Stimulated activated CD8-positive, alpha-beta memory T cell treated with anti-CD3 and anti-CD28 coated beads, Interleukin-7, amount 100 ng/mL, for 1 hour (primary cell): ENCODE results near the gene ALDH16A1.

ENCODE experiments used
- DNase-seq, 2 donors: peaks; one replicate each; pipeline ENCODE4 v3.0.0-alpha.2; 2020; ENCODE audit warnings: low read depth in 2 of 2

ALDH16A1 gene

DNA sequence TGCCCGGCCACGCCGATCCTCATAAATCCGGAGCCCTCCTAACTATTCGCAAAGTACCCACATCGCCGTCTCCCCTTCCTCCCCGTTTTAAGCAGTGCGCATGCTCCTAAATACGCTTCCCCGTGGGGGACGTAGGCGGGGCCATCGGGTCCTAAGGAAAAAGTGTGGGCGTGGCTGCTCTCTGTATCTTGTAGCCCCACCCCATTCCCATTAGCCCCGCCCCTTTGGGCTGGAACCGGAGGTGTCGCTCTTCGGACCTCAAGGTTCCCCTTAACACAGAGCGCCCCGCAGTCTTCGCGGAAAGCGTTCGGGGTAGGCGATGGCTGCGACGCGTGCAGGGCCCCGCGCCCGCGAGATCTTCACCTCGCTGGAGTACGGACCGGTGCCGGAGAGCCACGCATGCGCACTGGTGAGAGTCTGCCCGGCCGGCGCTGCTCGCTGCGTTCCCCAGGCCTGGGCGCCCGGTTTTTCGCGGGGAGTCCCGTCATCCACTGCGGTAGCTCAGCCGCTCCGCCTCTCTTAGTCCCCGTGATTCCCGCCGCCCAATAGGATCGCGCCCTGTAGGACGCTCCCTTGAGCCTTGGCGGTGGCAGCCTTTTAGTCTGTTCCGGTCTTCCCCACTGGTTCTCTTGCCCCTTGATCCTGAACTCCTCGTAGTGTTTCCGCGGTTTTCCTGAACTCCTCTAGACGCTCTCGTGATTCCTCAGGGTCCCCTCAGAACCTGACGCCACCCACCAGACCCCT, at the start of gene ALDH16A1:
ALDH16A1 (plus strand) TSS at position 213 of the 744 bp plus-strand sequence; CDS start at position 320, 107 bp downstream.
- DNase-seq: peak; percentile 90 to 92

GRCh38 chr19:49403404-49404187, 49.4 kb upstream of the ALDH16A1 start:
- DNase-seq: no peak

DNA sequence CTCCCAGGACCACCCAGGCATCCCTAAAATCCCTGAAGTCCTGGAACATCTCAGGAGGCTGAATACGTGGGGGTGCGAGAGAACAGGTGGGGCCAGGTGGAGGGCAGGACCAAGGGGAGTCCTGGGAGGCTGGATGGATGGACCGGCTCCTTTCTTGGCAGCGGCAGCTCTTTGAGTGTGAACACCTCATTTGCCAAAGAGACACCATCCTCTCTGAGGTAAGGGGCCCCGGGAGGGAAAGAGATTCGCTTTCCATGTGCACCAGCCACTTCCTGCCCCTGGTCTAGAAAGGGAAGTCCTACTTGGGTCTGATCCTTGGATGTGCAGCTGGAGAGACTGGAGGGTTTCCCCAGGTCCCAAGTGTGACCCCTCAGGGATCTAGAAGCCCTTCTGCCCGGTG, 45.9 kb upstream of the ALDH16A1 start:
- no peak for DNase-seq

DNA sequence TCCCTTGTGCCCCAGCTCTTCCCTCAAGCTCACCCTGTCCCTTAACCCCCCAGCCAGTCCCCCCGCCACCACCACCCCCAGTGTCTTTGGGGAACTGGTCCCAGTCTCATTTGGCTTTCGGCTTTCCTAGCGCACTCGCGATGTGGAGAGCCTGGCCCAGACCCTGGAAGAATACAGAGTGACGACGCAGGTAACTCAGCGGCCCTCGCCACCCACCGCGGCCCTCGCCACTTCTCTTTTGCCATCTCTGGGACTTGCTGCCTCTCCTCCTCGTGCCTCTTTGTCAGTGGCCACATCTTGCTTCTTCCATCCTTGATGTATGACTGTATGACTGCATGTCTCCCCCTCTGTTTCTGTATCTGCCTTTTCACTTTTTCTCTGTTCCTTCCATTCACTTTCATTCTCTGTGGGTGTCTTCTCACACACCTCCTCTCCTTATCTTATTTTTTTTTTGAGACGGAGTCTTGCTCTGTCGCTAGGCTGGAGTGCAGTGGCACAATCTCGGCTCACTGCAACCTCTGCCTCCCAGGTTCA, 45.5 kb upstream of the ALDH16A1 start:
- no peak for DNase-seq

GRCh38 chr19:49408816-49409440, 44.1 kb upstream of the ALDH16A1 start:
- no peak for DNase-seq

DNA sequence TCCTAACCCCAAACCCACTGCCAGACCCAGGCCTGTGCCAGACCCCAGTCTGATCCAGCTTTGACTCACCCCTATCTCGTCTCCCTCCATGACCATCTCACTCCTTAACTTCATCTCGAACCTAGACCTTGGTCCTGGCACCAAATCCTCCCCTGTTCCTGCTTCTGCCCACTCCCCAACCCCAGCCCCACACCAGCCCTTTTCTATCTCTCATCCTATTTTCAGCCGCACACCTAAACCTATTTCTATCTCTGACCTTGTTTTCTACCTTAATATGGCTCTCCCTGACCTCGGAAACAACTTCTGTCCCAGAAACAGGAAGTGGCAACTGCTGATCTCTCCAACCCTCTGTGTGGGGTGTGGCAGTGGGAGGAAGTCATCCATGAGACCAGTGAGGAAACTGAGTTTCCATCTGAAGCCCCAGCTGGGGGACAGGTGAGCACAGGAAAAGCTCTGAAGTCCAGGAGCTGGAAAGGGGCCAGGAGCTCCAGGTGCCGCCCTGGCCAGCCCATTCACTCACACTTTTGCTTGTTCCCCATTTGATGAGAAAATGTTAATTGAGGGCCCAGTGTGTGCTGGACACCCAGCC, 43.5 kb upstream of the ALDH16A1 start:
- no peak for DNase-seq

GRCh38 chr19:49411681-49412326, 41.2 kb upstream of the ALDH16A1 start:
- no peak for DNase-seq

- DNase-seq: no peak
These were observed 39.7 kb upstream of the ALDH16A1 start for GRCh38 chr19:49413348-49413747.

GRCh38 chr19:49414256-49414655, 38.8 kb upstream of the ALDH16A1 start:
- no peak for DNase-seq

DNA sequence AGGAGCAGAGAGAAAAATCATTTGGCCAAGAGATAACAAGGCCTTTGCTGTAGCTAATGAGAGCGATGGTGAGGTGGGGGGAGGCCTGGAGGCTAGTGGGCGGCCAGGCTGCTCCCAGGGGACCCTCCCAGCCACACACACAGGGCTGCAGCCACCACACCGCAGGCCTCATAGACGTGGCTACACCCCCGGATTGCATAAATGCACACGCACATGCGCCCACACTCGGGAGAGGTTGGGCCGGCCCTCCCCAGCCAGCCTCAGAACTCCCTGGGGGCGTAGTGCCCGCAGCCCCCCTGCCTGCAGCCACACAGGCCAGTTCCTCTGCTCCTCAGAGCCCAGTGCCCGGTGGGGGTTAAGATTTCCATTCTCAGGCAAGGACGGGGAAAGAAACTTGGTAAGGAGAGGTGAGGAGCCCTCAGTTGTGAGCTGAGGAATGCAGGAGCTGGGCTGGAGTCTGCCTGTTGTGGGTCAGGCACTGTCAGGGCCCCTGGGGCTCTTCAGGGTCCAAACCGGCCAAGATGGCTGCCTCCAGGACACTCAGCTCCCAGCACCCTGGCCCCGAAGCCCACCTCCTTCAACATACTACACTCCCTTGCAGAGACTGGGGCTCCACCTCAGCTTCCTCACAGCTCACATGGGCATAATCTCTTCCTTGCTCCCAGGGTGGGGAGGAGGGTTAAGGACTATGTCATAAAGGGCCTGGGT, 37.8 kb upstream of the ALDH16A1 start:
- no peak for DNase-seq

GRCh38 chr19:49415810-49416200, 37.2 kb upstream of the ALDH16A1 start:
- DNase-seq: no peak

DNA sequence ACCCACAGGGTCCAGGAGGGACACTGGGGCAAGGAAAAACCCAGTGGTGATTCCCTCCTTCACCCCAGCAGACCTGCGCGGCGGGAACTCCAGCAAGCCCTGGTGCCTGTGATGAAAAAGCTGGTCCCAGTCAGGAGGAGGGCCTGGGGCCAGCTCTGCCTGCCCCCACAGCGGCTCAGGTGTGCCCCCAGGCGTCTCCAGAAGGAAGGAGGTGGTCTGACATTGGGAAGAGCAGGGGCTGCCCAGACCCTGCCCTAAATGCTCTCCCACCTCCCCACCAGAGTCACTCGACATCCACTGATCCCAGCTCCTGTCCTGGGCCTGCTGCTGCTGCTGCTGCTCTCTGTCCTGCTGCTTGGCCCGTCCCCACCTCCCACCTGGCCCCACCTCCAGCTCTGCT, 35.9 kb upstream of the ALDH16A1 start:
- DNase-seq: no peak

DNA sequence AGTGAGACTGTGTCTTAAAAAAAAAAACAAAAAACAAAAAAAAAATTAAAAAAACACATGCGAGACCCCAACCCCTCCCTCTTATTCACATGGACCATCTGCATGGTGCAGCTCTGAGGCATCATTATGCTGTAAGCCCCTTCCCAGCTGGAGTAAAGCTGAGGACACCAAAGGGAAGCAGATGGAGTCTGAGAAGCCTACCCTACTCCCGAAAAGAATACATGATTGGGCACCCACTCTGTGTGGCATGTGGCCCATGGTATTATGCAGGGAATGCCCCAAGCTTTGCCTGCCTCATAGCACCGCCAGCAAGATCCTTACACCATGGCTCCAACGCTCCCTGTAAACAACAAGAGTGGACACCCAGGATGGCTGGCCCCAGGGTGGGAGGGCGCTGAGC, 34.5 kb upstream of the ALDH16A1 start:
- no peak for DNase-seq

GRCh38 chr19:49419173-49419572, 33.9 kb upstream of the ALDH16A1 start:
- no peak for DNase-seq

DNA sequence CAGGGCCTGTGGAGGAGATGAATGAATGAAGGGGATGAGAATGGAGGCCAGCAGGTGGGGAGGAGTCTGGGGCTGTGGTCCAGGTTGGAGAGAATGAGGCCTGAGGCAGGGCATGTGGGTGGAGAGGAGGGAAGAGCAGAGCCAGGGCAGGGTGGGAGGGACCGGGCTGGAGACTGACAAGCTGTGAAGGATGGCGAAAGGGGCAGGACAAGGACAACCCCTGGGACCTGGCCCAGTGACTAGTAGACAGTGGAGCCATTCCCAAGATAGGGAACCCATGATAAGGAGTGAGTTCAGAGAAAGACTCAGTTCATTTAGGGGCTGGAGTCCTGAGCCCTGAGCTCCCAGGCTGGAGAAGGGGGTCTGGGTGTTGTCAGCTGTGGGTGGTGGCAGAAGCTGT, 32.8 kb upstream of the ALDH16A1 start:
- DNase-seq: no peak

- no peak for DNase-seq
These were observed 31.8 kb upstream of the ALDH16A1 start for GRCh38 chr19:49421039-49421877.

DNA sequence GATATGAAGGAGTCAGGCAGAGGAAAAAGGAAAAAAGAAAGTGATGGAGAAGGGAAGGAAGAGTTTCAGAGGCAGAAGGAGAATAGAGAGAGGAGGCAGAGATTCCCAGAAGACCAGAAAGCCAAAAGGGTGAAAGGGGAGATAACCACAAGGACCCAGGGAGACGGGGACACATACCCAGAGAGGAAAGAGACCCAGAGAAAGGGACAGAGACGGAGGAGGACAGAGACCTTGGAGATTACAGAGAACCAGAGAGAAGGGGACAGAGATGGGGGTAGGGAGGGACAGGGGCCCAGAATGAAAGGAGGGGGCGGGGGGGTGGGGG, 31.2 kb upstream of the ALDH16A1 start:
- DNase-seq: no peak

DNA sequence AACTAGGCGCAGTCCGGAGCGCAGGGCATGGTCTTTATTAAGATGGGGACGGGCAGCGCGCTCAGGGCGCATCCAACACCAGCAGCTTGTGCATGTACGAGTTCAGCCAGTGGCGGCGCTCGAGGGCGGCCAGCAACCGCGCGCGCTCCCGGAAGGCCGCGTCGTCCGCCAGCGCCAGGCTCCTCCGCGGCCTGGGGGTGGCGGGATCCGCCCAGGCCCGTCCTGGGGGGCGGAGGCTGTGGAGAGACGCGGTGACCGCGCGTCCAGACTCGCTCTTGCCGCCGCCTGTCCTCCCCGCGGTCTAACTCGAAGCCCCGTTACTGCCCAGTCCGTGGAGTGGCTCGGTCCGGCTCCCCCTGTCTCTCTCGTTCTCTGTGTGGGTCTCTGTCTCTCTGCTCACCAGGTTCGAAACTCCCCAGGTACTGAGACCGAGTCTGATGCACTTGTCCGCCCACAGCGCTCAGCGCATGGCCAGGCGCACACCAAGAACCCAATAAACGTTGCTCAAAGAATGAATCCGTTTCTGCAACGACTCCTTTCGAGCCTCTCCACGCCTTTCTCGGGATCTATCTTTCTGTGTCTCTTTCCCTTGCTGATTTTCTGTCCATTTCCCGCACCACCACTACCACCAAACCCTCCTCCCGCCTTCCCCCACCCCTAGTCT, 30.5 kb upstream of the ALDH16A1 start:
- DNase-seq: no peak
